Skin epidermis (tissue), 12 donors: Measurements from ENCODE around the gene PLEKHG3.
A peak's percentile ranks its signal among the peaks of the same experiment; 100 is the strongest.

Experiments used
- H3K27ac ChIP-seq, 21 experiments: fragments of 200-600 bp; sonication (generic) in 11 of 21; one replicate each; pipeline ENCODE4 v1.5.0; 2020; ENCODE audit warnings: mild to moderate bottlenecking in 3 of 21, inconsistent platforms in 2 of 21, moderate library complexity in 2 of 21
- H3K4me3 ChIP-seq, 7 experiments: fragments of 200-600 bp; sonication (generic) in 2 of 7; one replicate each; pipeline ENCODE4 v1.5.0; 2020; ENCODE audit warnings: inconsistent platforms in 2 of 7, mild to moderate bottlenecking in 2 of 7, moderate library complexity in 1 of 7

PLEKHG3 gene

GRCh38 chr14:64736271-64737169 lies 32.3 kb downstream of the PLEKHG3 start:
- no peak overlapping the region for H3K4me3 ChIP-seq
- peak overlapping the region in 7 of 21 experiments; percentile 11 to 64 (median 32) for H3K27ac ChIP-seq

GRCh38 chr14:64737391-64738280 lies 33.4 kb downstream of the PLEKHG3 start:
- Histone ChIP-seq H3K27ac (peak overlapping the region in 8 of 21 experiments; percentile 11 to 64 (median 28)), H3K4me3 (no peak overlapping the region)

- Histone ChIP-seq H3K4me3 (no peak overlapping the region), H3K27ac (peak overlapping the region in 3 of 21 experiments; percentile 20 to 37 (median 23))
These were observed 34.1 kb downstream of the PLEKHG3 start for GRCh38 chr14:64738281-64738804.

- Histone ChIP-seq H3K27ac (no peak overlapping the region), H3K4me3 (no peak overlapping the region)
These were observed 37.0 kb downstream of the PLEKHG3 start for GRCh38 chr14:64741200-64741599.

GRCh38 chr14:64741961-64742360 lies 37.7 kb downstream of the PLEKHG3 start:
- Histone ChIP-seq H3K4me3 (no peak overlapping the region), H3K27ac (no peak overlapping the region)

GRCh38 chr14:64743061-64743460 lies 38.8 kb downstream of the PLEKHG3 start:
- Histone ChIP-seq H3K4me3 (no peak overlapping the region), H3K27ac (no peak overlapping the region)

GRCh38 chr14:64745511-64746091 lies 41.4 kb downstream of the PLEKHG3 start:
- no peak overlapping the region for H3K4me3 ChIP-seq
- peak overlapping the region in 2 of 21 experiments; percentile 6 to 14 for H3K27ac ChIP-seq

- H3K27ac ChIP-seq: peak overlapping the region in 5 of 21 experiments; percentile 8 to 42 (median 14)
These were observed 42.4 kb downstream of the PLEKHG3 start for GRCh38 chr14:64746298-64747250.

GRCh38 chr14:64747327-64747726 lies 43.1 kb downstream of the PLEKHG3 start:
- Histone ChIP-seq H3K27ac (no peak overlapping the region), H3K4me3 (no peak overlapping the region)

More at GRCh38 chr14:64746298-64747250, 42.4 kb downstream of the PLEKHG3 start:
- H3K4me3 ChIP-seq: no peak overlapping the region

GRCh38 chr14:64748521-64748920 lies 44.3 kb downstream of the PLEKHG3 start:
- Histone ChIP-seq H3K4me3 (no peak overlapping the region), H3K27ac (no peak overlapping the region)

GRCh38 chr14:64748995-64749714 lies 44.9 kb downstream of the PLEKHG3 start:
- H3K4me3 ChIP-seq: no peak overlapping the region
- H3K27ac ChIP-seq: peak overlapping the region in 2 of 21 experiments; percentile 2 to 41

GRCh38 chr14:64752909-64753308 lies 48.7 kb downstream of the PLEKHG3 start:
- Histone ChIP-seq H3K27ac (no peak overlapping the region), H3K4me3 (no peak overlapping the region)

GRCh38 chr14:64753374-64753773 lies 49.1 kb downstream of the PLEKHG3 start:
- no peak overlapping the region for H3K4me3 ChIP-seq
- no peak overlapping the region for H3K27ac ChIP-seq

- H3K4me3 ChIP-seq: no peak overlapping the region
- peak overlapping the region in 1 of 21 experiments; percentile 89 for H3K27ac ChIP-seq
These were observed 49.8 kb downstream of the PLEKHG3 start for GRCh38 chr14:64753999-64754398.

GRCh38 chr14:64754685-64755084 lies 50.5 kb downstream of the PLEKHG3 start:
- no peak overlapping the region for H3K4me3 ChIP-seq
- peak overlapping the region in 3 of 21 experiments; percentile 0 to 89 (median 7) for H3K27ac ChIP-seq

GRCh38 chr14:64755781-64756221 lies 51.6 kb downstream of the PLEKHG3 start:
- Histone ChIP-seq H3K4me3 (no peak overlapping the region), H3K27ac (peak overlapping the region in 12 of 21 experiments; percentile 10 to 89 (median 66))

GRCh38 chr14:64756712-64757111 lies 52.5 kb downstream of the PLEKHG3 start:
- peak overlapping the region in 11 of 21 experiments; percentile 10 to 89 (median 66) for H3K27ac ChIP-seq

GRCh38 chr14:64757601-64758000 lies 53.4 kb downstream of the PLEKHG3 start:
- Histone ChIP-seq H3K27ac (peak overlapping the region in 17 of 21 experiments; percentile 2 to 89 (median 49)), H3K4me3 (no peak overlapping the region)

More at GRCh38 chr14:64756712-64757111, 52.5 kb downstream of the PLEKHG3 start:
- H3K4me3 ChIP-seq: no peak overlapping the region
